Keratinocyte (primary cell): ENCODE results near the gene NELL2. TPM values are rescaled to one million over a fixed set of nuclear protein-coding genes. Genes with fewer than 3 reads are reported as not detected.

ENCODE experiments used
- DNase-seq: peaks from one replicate; pipeline ENCODE4 v3.0.0-alpha.2; 2011; ENCODE audit warnings: low read depth, missing footprints, low spot score
- FAIRE-seq: peaks from 2 replicates; lab custom pipeline; 2011; peaks lifted over from hg19 to GRCh38; lab: Jason Lieb, UNC
- H2AFZ ChIP-seq: 2 replicates; pipeline ENCODE4 v1.6.0; 2012; ENCODE audit warnings: low read length, control low read depth, inconsistent platforms; ENCODE audit not compliant: control insufficient read depth
- H3K27ac ChIP-seq: 2 replicates; pipeline ENCODE4 v1.5.1; 2011; ENCODE audit warnings: low read length; ENCODE audit not compliant: control insufficient read depth, insufficient read depth
- H3K27me3 ChIP-seq: 3 replicates; pipeline ENCODE4 v1.6.0; 2011; ENCODE audit warnings: low read length; ENCODE audit not compliant: control insufficient read depth, insufficient read depth; ENCODE audit errors: extremely low read depth
- H3K36me3 ChIP-seq, 2 experiments: 2 replicates in 1 of 2; 3 replicates in 1 of 2; pipeline ENCODE4 v1.5.1; 2011; ENCODE audit warnings: low read length in 2 of 2, mild to moderate bottlenecking in 1 of 2; ENCODE audit not compliant: control insufficient read depth in 2 of 2, insufficient read depth in 2 of 2; ENCODE audit errors: extremely low read depth in 1 of 2
- H3K4me1 ChIP-seq: 3 replicates; pipeline ENCODE4 v1.5.1; 2011; ENCODE audit warnings: low read length; ENCODE audit not compliant: control insufficient read depth, insufficient read depth; ENCODE audit errors: extremely low read depth
- H3K4me2 ChIP-seq: 3 replicates; pipeline ENCODE4 v1.6.0; 2011; ENCODE audit warnings: low read depth, low read length; ENCODE audit not compliant: control insufficient read depth, insufficient read depth; ENCODE audit errors: extremely low read depth
- H3K4me3 ChIP-seq, 3 experiments: fragments of 200-600 bp in 1 of 3; sonication (generic) in 1 of 3; 2 replicates in 2 of 3; 3 replicates in 1 of 3; pipeline ENCODE4 v1.5.1; 2011 to 2016; ENCODE audit warnings: low read length in 3 of 3, mild to moderate bottlenecking in 3 of 3, control low read depth in 2 of 3, inconsistent platforms in 1 of 3, low read depth in 1 of 3, mixed read lengths in 1 of 3, mixed run types in 1 of 3, moderate library complexity in 1 of 3; ENCODE audit not compliant: control insufficient read depth in 2 of 3, insufficient read depth in 2 of 3; ENCODE audit errors: extremely low read depth in 1 of 3
- H3K79me2 ChIP-seq: 2 replicates; pipeline ENCODE4 v1.6.0; 2012; ENCODE audit warnings: low read length; ENCODE audit not compliant: control insufficient read depth, insufficient read depth
- H3K9ac ChIP-seq: 3 replicates; pipeline ENCODE4 v1.6.0; 2011; ENCODE audit warnings: low read length; ENCODE audit not compliant: control insufficient read depth, insufficient read depth; ENCODE audit errors: extremely low read depth
- H3K9me1 ChIP-seq: 3 replicates; pipeline ENCODE4 v1.6.0; 2011; ENCODE audit warnings: low read length; ENCODE audit not compliant: control insufficient read depth, insufficient read depth; ENCODE audit errors: extremely low read depth
- H3K9me3 ChIP-seq: 2 replicates; pipeline ENCODE4 v1.5.1; 2012; ENCODE audit warnings: low read depth, low read length; ENCODE audit not compliant: control insufficient read depth
- H4K20me1 ChIP-seq: 3 replicates; pipeline ENCODE4 v1.6.0; 2011; ENCODE audit warnings: low read length; ENCODE audit not compliant: control insufficient read depth, insufficient read depth; ENCODE audit errors: extremely low read depth
- EZH2 ChIP-seq: IDR thresholded peaks from one replicate; pipeline ENCODE4 v1.6.1; 2012; ENCODE audit warnings: inconsistent platforms, mild to moderate bottlenecking, low read length, moderate library complexity
- dilution Hi-C: fragments of 300-500 bp; cut with MboI; formaldehyde crosslinking; loops from one replicate; pipeline ENCODE4 v1.7.0; 2020; ENCODE audit warnings: low sequenced_read_pairs; ENCODE audit not compliant: extremely low pct_ligation_motif_present
- polyA plus RNA-seq, 5 experiments: library from polyadenylated mRNA; depleted of rRNA in 3 of 5; stranded (reverse) in 3 of 5; stranded (forward) in 1 of 5; unstranded in 1 of 5; fragments of >200 nt; gene quantifications; 1 replicate in 1 of 5; 2 replicates in 3 of 5; 3 replicates in 1 of 5; pipeline versions ENCODE4 v1.2.1 to v1.2.3, GENCODE V29; 2011 to 2012; ENCODE audit warnings: missing spikeins in 2 of 5, low read depth in 1 of 5, low replicate concordance in 1 of 5
- TF ChIP-seq, protein P1 (sequence below), 3 experiments: IDR thresholded peaks in 1 of 3; conservative IDR thresholded peaks in 1 of 3; optimal IDR thresholded peaks in 1 of 3; 2 replicates in 2 of 3; 3 replicates in 1 of 3; pipeline versions ENCODE3 to v1.5.1; 2011; ENCODE audit warnings: low read length in 3 of 3, mild to moderate bottlenecking in 3 of 3, moderate library complexity in 2 of 3, control low read depth in 1 of 3, inconsistent platforms in 1 of 3; ENCODE audit not compliant: insufficient read depth in 2 of 3; ENCODE audit errors: extremely low read depth in 1 of 3

Gene NELL2
- polyA plus RNA-seq, 1 donor (not counting 4 experiments of a cell fraction or from before 2014, with no cell fraction given) = 0.58 TPM

DNA sequence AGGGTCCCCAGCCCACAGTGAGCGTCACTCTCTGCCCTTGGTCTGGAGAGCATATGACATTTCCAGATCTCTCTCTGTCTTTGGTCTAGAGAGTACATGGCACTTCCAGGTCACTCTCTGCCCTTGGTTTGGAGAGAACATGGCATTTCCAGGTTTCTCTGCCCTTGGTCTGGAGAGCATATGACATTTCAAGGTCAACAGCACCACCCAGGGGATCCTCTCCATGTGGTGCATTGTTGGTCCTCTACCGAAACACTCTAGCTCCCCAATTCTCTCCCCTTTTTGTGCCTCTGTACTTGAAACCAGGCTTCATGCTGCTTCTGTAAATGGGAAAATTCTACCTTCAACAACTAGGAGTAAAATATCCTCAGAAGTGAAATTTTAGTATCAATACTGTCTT lies 399.4 kb downstream of the NELL2 start:
- H3K27me3 ChIP-seq = no peaks in the 10 kb centered on the region

DNA sequence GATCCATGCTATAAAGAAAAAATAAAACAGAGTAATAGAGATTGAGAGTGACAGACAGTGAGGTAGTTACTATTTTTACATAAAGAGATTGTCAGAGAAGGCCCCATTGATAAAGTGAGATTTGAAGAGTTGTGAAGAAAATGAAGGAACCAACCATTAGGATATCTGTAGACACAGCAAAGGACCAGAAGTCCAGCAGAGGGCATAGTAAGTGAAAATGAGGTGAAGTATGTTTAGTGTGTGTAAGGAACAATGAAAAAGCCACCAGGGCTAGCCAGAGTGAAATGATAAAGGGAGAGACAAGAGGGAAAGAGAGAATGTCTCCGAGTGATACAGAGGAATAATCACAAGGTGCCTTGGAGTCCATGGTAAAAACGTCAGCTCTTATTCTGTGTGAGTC lies 411.0 kb downstream of the NELL2 start:
- dilution Hi-C loops = no loop called here
- Histone ChIP-seq H3K36me3 (no peaks in the 10 kb centered on the region), H3K9me1 (no peaks in the 10 kb centered on the region), H3K4me2 (no peak overlapping the region), H3K27ac (no peak overlapping the region), H3K79me2 (no peaks in the 10 kb centered on the region), H3K27me3 (no peaks in the 10 kb centered on the region), H3K4me1 (no peaks in the 10 kb centered on the region), H3K4me3 (no peak overlapping the region), H3K9me3 (no peaks in the 10 kb centered on the region), H2AFZ (no peak overlapping the region), H3K9ac (no peak overlapping the region), H4K20me1 (no peaks in the 10 kb centered on the region)
- FAIRE-seq = no peak
- no peak for DNase-seq
- TF ChIP-seq, protein P1, sequence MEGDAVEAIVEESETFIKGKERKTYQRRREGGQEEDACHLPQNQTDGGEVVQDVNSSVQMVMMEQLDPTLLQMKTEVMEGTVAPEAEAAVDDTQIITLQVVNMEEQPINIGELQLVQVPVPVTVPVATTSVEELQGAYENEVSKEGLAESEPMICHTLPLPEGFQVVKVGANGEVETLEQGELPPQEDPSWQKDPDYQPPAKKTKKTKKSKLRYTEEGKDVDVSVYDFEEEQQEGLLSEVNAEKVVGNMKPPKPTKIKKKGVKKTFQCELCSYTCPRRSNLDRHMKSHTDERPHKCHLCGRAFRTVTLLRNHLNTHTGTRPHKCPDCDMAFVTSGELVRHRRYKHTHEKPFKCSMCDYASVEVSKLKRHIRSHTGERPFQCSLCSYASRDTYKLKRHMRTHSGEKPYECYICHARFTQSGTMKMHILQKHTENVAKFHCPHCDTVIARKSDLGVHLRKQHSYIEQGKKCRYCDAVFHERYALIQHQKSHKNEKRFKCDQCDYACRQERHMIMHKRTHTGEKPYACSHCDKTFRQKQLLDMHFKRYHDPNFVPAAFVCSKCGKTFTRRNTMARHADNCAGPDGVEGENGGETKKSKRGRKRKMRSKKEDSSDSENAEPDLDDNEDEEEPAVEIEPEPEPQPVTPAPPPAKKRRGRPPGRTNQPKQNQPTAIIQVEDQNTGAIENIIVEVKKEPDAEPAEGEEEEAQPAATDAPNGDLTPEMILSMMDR (optimal IDR thresholded peaks at IDR 0.05 in 1 of 3, IDR thresholded peaks at IDR 0.05 in 1 of 3, conservative IDR thresholded peaks at IDR 0.05 in 1 of 3; ENCODE audit: extremely low read depth in 1 of 3, insufficient read depth in 2 of 3, low read length in 3 of 3) = peak in 1 of 3 experiments; percentile 12
- TF ChIP-seq EZH2 = no peak

More for the DNA sequence above, 399.4 kb downstream of the NELL2 start:
- H3K4me1 ChIP-seq = no peaks in the 10 kb centered on the region
- no peak for FAIRE-seq
- no peak for DNase-seq
- TF ChIP-seq EZH2 = no peak
- TF ChIP-seq, protein P1 (optimal IDR thresholded peaks at IDR 0.05 in 1 of 3, IDR thresholded peaks at IDR 0.05 in 1 of 3, conservative IDR thresholded peaks at IDR 0.05 in 1 of 3; ENCODE audit: extremely low read depth in 1 of 3, insufficient read depth in 2 of 3, low read length in 3 of 3) = no peak
- no peaks in the 10 kb centered on the region for H3K36me3 ChIP-seq
- no peak overlapping the region for H3K4me2 ChIP-seq
- dilution Hi-C loops = no loop called here
- no peaks in the 10 kb centered on the region for H4K20me1 ChIP-seq
- no peaks in the 10 kb centered on the region for H3K79me2 ChIP-seq
- no peak overlapping the region for H3K9ac ChIP-seq
- H2AFZ ChIP-seq = no peak overlapping the region
- H3K9me3 ChIP-seq = no peaks in the 10 kb centered on the region
- H3K4me3 ChIP-seq = no peak overlapping the region
- no peak overlapping the region for H3K27ac ChIP-seq
- H3K9me1 ChIP-seq = no peaks in the 10 kb centered on the region
